SK-N-SH (cell line): Measurements from ENCODE around the gene LPP.

Experiments
- CTCF ChIP-seq: fragments of 200-600 bp; sonication (generic); IDR thresholded peaks from 2 replicates; pipeline ENCODE4 v1.6.1; 2017; ENCODE audit warnings: antibody characterized with exemption, mild to moderate bottlenecking, moderate library complexity
- FOXJ3 ChIP-seq: sonication (generic); formaldehyde crosslinking; IDR thresholded peaks from 2 replicates; pipeline ENCODE4 v1.5.1; 2020; ENCODE audit warnings: mild to moderate bottlenecking, missing genetic modification reagents
- JUND ChIP-seq: IDR thresholded peaks from 2 replicates; pipeline ENCODE4 v1.4.0; 2012
- NRF1 ChIP-seq: IDR thresholded peaks from 2 replicates; pipeline ENCODE4 v1.6.1; 2012; ENCODE audit warnings: low read depth, mild to moderate bottlenecking, low read length
- RFX5 ChIP-seq: IDR thresholded peaks from 2 replicates; pipeline ENCODE4 v1.6.1; 2012; ENCODE audit warnings: mild to moderate bottlenecking, improper control_type of control experiment, low read length
- RXRA ChIP-seq: IDR thresholded peaks from 2 replicates; pipeline ENCODE4 v1.4.0; 2012; ENCODE audit warnings: low read depth, mild to moderate bottlenecking, borderline replicate concordance
- YY1 ChIP-seq: IDR thresholded peaks from 2 replicates; pipeline ENCODE4 v1.4.0; 2012; ENCODE audit warnings: low read depth, mild to moderate bottlenecking

DNA sequence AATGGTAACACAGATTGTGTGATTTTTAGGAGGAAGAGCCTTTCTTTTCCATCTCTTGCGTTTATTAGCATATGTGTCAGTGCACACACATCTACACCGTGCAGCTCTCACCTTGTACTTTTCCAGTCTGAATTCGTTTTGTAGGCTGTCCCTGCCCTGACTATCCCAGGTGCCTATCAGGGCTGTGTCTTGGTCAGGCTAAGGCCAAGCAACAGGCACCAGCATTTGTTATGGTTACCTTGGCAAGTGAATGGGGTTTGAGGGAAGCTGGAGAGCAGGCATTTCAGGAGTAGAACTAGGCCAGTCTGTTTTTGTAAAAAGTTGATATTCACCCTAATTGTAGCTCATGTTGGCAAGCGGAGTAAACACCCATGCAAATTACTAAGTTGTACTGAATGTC is 528.4 kb downstream of the LPP start:
- TF ChIP-seq CTCF, result no peak
- TF ChIP-seq RXRA, result no peak
- TF ChIP-seq FOXJ3, result no peak
- no peak for TF ChIP-seq RFX5
- no peak for TF ChIP-seq YY1
- no peak for TF ChIP-seq JUND
- no peak for TF ChIP-seq NRF1
